SK-N-SH (cell line): ENCODE measurements around the gene PIP5K1B. TPM values are rescaled to one million over a fixed set of nuclear protein-coding genes. Genes with fewer than 3 reads are reported as not detected.

ENCODE experiments used
- CTCF ChIA-PET: fragments of 300-600, 350-600 bp; formaldehyde crosslinking; extraction: SDS; loops from one replicate; lab custom pipeline; 2021; lab: Yijun Ruan, JAX
- POLR2A ChIA-PET: fragments of 350-600 bp; sonication (Branson Sonifier 250); formaldehyde crosslinking; extraction: SDS; loops from one replicate; lab custom pipeline; 2020; ENCODE audit warnings: antibody characterized with exemption, inconsistent platforms; lab: Yijun Ruan, JAX
- DNase-seq: peaks from one replicate; pipeline ENCODE4 v3.0.0; 2012
- H2AFZ ChIP-seq: fragments of 200-600 bp; sonication (generic); 2 replicates; pipeline ENCODE4 v1.8.1; 2016; ENCODE audit warnings: antibody characterized with exemption, mild to moderate bottlenecking, low read depth
- H3F3A ChIP-seq: fragments of 200-600 bp; sonication (generic); replicated peaks from 2 replicates; pipeline ENCODE3; 2016; ENCODE audit warnings: antibody characterized with exemption, mild to moderate bottlenecking; ENCODE audit not compliant: insufficient read depth
- H3K27ac ChIP-seq, 2 experiments: fragments of 200-500 bp in 1 of 2; fragments of 200-600 bp in 1 of 2; sonication (Bioruptor generic) in 1 of 2; sonication (generic), shearing (Covaris generic) in 1 of 2; 2 replicates each; pipeline versions ENCODE4 v1.5.1 to v1.6.1; 2014 to 2016; ENCODE audit warnings: low read depth in 2 of 2, inconsistent platforms in 1 of 2, low read length in 1 of 2, mild to moderate bottlenecking in 1 of 2, mixed read lengths in 1 of 2
- H3K27me3 ChIP-seq: fragments of 200-600 bp; sonication (generic), shearing (Covaris generic); 2 replicates; pipeline ENCODE4 v1.6.1; 2016; ENCODE audit warnings: mixed run types; ENCODE audit not compliant: insufficient read depth
- H3K36me3 ChIP-seq, 2 experiments: fragments of 200-500 bp in 1 of 2; fragments of 200-600 bp in 1 of 2; sonication (Bioruptor generic) in 1 of 2; sonication (generic) in 1 of 2; replicated peaks in 1 of 2; 2 replicates each; pipeline versions ENCODE3 to v1.5.1; 2014 to 2016; ENCODE audit warnings: low read length in 1 of 2, mild to moderate bottlenecking in 1 of 2; ENCODE audit not compliant: insufficient read depth in 2 of 2, control insufficient read depth in 1 of 2
- H3K4me1 ChIP-seq, 2 experiments: fragments of 200-500 bp in 1 of 2; fragments of 200-600 bp in 1 of 2; sonication (Bioruptor generic) in 1 of 2; sonication (generic), shearing (Covaris generic) in 1 of 2; 2 replicates each; pipeline versions ENCODE4 v1.5.1 to v1.6.1; 2014 to 2016; ENCODE audit warnings: low read depth in 1 of 2, low read length in 1 of 2, mixed run types in 1 of 2; ENCODE audit not compliant: insufficient read depth in 2 of 2, control insufficient read depth in 1 of 2
- H3K4me2 ChIP-seq: fragments of 200-600 bp; sonication (generic), shearing (Covaris generic); 2 replicates; pipeline ENCODE4 v1.6.1; 2017; ENCODE audit warnings: mixed run types
- H3K4me3 ChIP-seq, 2 experiments: fragments of 200-500 bp in 1 of 2; fragments of 200-600 bp in 1 of 2; sonication (Bioruptor generic) in 1 of 2; sonication (generic), shearing (Covaris generic) in 1 of 2; 2 replicates each; pipeline versions ENCODE4 v1.5.1 to v1.8.1; 2014 to 2016; ENCODE audit warnings: low read depth in 2 of 2, inconsistent platforms in 1 of 2, low read length in 1 of 2, mild to moderate bottlenecking in 1 of 2, mixed read lengths in 1 of 2, moderate library complexity in 1 of 2
- H3K79me2 ChIP-seq: fragments of 200-600 bp; sonication (generic); 2 replicates; pipeline ENCODE4 v1.8.1; 2017; ENCODE audit warnings: mild to moderate bottlenecking; ENCODE audit not compliant: insufficient read depth
- H3K9ac ChIP-seq: fragments of 200-600 bp; sonication (generic); 2 replicates; pipeline ENCODE4 v1.6.1; 2017; ENCODE audit warnings: mixed run types
- H3K9me2 ChIP-seq: fragments of 200-600 bp; sonication (generic); 2 replicates; pipeline ENCODE4 v1.6.1; 2017; ENCODE audit warnings: mixed run types
- H3K9me3 ChIP-seq: fragments of 200-600 bp; sonication (generic); 2 replicates; pipeline ENCODE4 v1.6.1; 2017; ENCODE audit warnings: mixed run types, mild to moderate bottlenecking, moderate library complexity
- H4K20me1 ChIP-seq: fragments of 200-600 bp; sonication (generic); 2 replicates; pipeline ENCODE4 v1.6.1; 2017; ENCODE audit warnings: mild to moderate bottlenecking, mixed run types; ENCODE audit not compliant: insufficient read depth
- CTCF ChIP-seq: fragments of 200-600 bp; sonication (generic); IDR thresholded peaks from 2 replicates; pipeline ENCODE4 v1.6.1; 2017; ENCODE audit warnings: antibody characterized with exemption, mild to moderate bottlenecking, moderate library complexity
- EZH2phosphoT487 ChIP-seq: fragments of 200-600 bp; sonication (generic); IDR thresholded peaks from 2 replicates; pipeline ENCODE4 v1.6.1; 2017; ENCODE audit warnings: low read depth, mixed run types, mild to moderate bottlenecking, antibody characterized with exemption, moderate library complexity, borderline replicate concordance
- FOSL2 ChIP-seq: IDR thresholded peaks from 2 replicates; pipeline ENCODE4 v1.4.0; 2012; ENCODE audit warnings: low read depth, mild to moderate bottlenecking, moderate library complexity, borderline replicate concordance
- JUND ChIP-seq: IDR thresholded peaks from 2 replicates; pipeline ENCODE4 v1.4.0; 2012
- MEF2A ChIP-seq: IDR thresholded peaks from 2 replicates; pipeline ENCODE4 v1.4.0; 2012; ENCODE audit warnings: low read depth, borderline replicate concordance
- NFIC ChIP-seq: IDR thresholded peaks from 2 replicates; pipeline ENCODE4 v1.4.0; 2012; ENCODE audit warnings: borderline replicate concordance
- NRF1 ChIP-seq: IDR thresholded peaks from 2 replicates; pipeline ENCODE4 v1.6.1; 2012; ENCODE audit warnings: low read depth, mild to moderate bottlenecking, low read length
- RAD21 ChIP-seq: IDR thresholded peaks from 2 replicates; pipeline ENCODE4 v1.6.1; 2012; ENCODE audit warnings: mild to moderate bottlenecking, low read length
- REST ChIP-seq: IDR thresholded peaks from 2 replicates; pipeline ENCODE4 v1.6.1; 2012; ENCODE audit warnings: mild to moderate bottlenecking, low read depth, low read length, moderate library complexity
- RXRA ChIP-seq: IDR thresholded peaks from 2 replicates; pipeline ENCODE4 v1.4.0; 2012; ENCODE audit warnings: low read depth, mild to moderate bottlenecking, borderline replicate concordance
- SMC3 ChIP-seq: IDR thresholded peaks from 2 replicates; pipeline ENCODE4 v1.6.1; 2012; ENCODE audit warnings: low read depth, low read length, improper control_type of control experiment
- USF1 ChIP-seq: IDR thresholded peaks from 2 replicates; pipeline ENCODE4 v1.4.0; 2012; ENCODE audit warnings: low read depth, borderline replicate concordance
- WGBS: methylation state at CpG from one replicate; pipeline ENCODE4 v1.1.6; 2017; ENCODE audit warnings: low lambda C conversion rate; 5-methylcytosine and 5-hydroxymethylcytosine counted together
- polyA plus RNA-seq, 3 experiments: library from polyadenylated mRNA; depleted of rRNA; stranded (reverse); fragments of >200 nt; gene quantifications; 2 replicates each; pipeline ENCODE4 v1.2.3, GENCODE V29; 2012

Gene PIP5K1B
- polyA plus RNA-seq, 1 of the 3 experiments (the other 2 are of a cell fraction), result not detected

GRCh38 chr9:68685770-68686169, 19.3 kb upstream of the PIP5K1B start:
- no peaks in the 10 kb centered on the region for H3K9me3 ChIP-seq
- POLR2A ChIA-PET, result no interaction called here
- no peaks in the 10 kb centered on the region; the same call in 1 of the 2 replicates for H3K27me3 ChIP-seq
- no peak overlapping the region for H3K9ac ChIP-seq
- 0 out of 2 replicates have a peak, but pooled peaks have one; percentile 10 for TF ChIP-seq SMC3
- peak; percentile 39 for TF ChIP-seq CTCF
- TF ChIP-seq MEF2A, result no peak
- TF ChIP-seq RAD21, result peak; percentile 14
- no peak overlapping the region for H3K4me2 ChIP-seq
- DNase-seq, result peak; percentile 28
- H2AFZ ChIP-seq, result no peak overlapping the region
- no peaks in the 10 kb centered on the region for H3K79me2 ChIP-seq
- no peaks in the 10 kb centered on the region for H3K36me3 ChIP-seq
- no peak overlapping the region for H3K4me3 ChIP-seq
- 3% methylated on average over 3 of the region's 3 CpGs for WGBS
- no peaks in the 10 kb centered on the region for H3K9me2 ChIP-seq
- no peaks in the 10 kb centered on the region for H3K4me1 ChIP-seq
- H3K27ac ChIP-seq, result no peak overlapping the region
- H3F3A ChIP-seq, result no peaks in the 10 kb centered on the region
- CTCF ChIA-PET, result no interaction called here
- no peaks in the 10 kb centered on the region for H4K20me1 ChIP-seq

- ChIA-PET POLR2A (no interaction called here), CTCF (no interaction called here)
- no peaks in the 10 kb centered on the region for H3K9me2 ChIP-seq
- no peak overlapping the region for H3K4me3 ChIP-seq
- H3K9me3 ChIP-seq, result no peaks in the 10 kb centered on the region
- H3K27me3 ChIP-seq, result no peaks in the 10 kb centered on the region; the same call in 1 of the 2 replicates
- no peak for TF ChIP-seq EZH2phosphoT487
- TF ChIP-seq JUND, result peak; percentile 20; the same call in 1 of the 2 replicates
- TF ChIP-seq RAD21, result no peak
- TF ChIP-seq MEF2A, result no peak
- no peak for TF ChIP-seq NRF1
- TF ChIP-seq USF1, result no peak
- TF ChIP-seq FOSL2, result peak; percentile 46; the same call in 1 of the 2 replicates
- TF ChIP-seq NFIC, result peak; percentile 29
- TF ChIP-seq REST, result no peak
- TF ChIP-seq RXRA, result 0 out of 2 replicates have a peak, but pooled peaks have one; percentile 21
- DNase-seq, result no peak
- H2AFZ ChIP-seq, result no peak overlapping the region
- no peaks in the 10 kb centered on the region for H3F3A ChIP-seq
- no peaks in the 10 kb centered on the region for H4K20me1 ChIP-seq
- H3K27ac ChIP-seq, result no peak overlapping the region
- no peaks in the 10 kb centered on the region for H3K4me1 ChIP-seq
- 3% methylated on average over 6 of the region's 6 CpGs for WGBS
- H3K79me2 ChIP-seq, result no peaks in the 10 kb centered on the region
- H3K36me3 ChIP-seq, result no peaks in the 10 kb centered on the region
- no peak overlapping the region for H3K9ac ChIP-seq
- no peak overlapping the region for H3K4me2 ChIP-seq
These were observed 15.0 kb upstream of the PIP5K1B start for GRCh38 chr9:68690088-68690487.
